ENCODE results near the gene GTF3A.
A peak's percentile ranks its signal among the peaks of the same experiment; 100 is the strongest.

The GTF3A gene

GRCh38 chr13:27448308-27448707 is 23.9 kb downstream of the GTF3A start:
- no peak for TF ChIP-seq CTCF (conservative IDR thresholded peaks at IDR 0.05; ENCODE audit: low read depth, low read length)
- H3K4me3 ChIP-seq (ENCODE audit: low read length), result no peak overlapping the region
- DNase-seq (ENCODE audit: low read depth), result no peak

GRCh38 chr13:27449081-27449603 is 24.7 kb downstream of the GTF3A start:
- no peak for TF ChIP-seq CTCF (conservative IDR thresholded peaks at IDR 0.05; ENCODE audit: low read depth, low read length)
- no peak for DNase-seq (ENCODE audit: low read depth)

GRCh38 chr13:27449936-27450828 is 25.8 kb downstream of the GTF3A start, which contains the start of gene MTIF3:
Gene MTIF3 (minus strand): TSS chr13:27450564. CDS start chr13:27440448, 10,116 bp downstream.
- no peak for TF ChIP-seq CTCF (conservative IDR thresholded peaks at IDR 0.05; ENCODE audit: low read depth, low read length)
- peak; percentile 87 for DNase-seq (ENCODE audit: low read depth)
- H3K4me3 ChIP-seq (ENCODE audit: low read length), result peak within 1 kb of the TSS; percentile 93

More at GRCh38 chr13:27449081-27449603, 24.7 kb downstream of the GTF3A start:
- peak overlapping the region; percentile 93 for H3K4me3 ChIP-seq (ENCODE audit: low read length)

- peak; percentile 25 for DNase-seq (ENCODE audit: low read depth)
- H3K4me3 ChIP-seq (ENCODE audit: low read length), result peak overlapping the region; percentile 93
- peak; percentile 5 for TF ChIP-seq CTCF (conservative IDR thresholded peaks at IDR 0.05; ENCODE audit: low read depth, low read length)
Measured at GRCh38 chr13:27450921-27451471, 26.6 kb downstream of the GTF3A start.

GRCh38 chr13:27455331-27455855 is 31.0 kb downstream of the GTF3A start:
- no peak overlapping the region for H3K4me3 ChIP-seq (ENCODE audit: low read length)
- no peak for DNase-seq (ENCODE audit: low read depth)

GRCh38 chr13:27461940-27462584 is 37.6 kb downstream of the GTF3A start:
- no peak for TF ChIP-seq CTCF (conservative IDR thresholded peaks at IDR 0.05; ENCODE audit: low read depth, low read length)
- H3K4me3 ChIP-seq (ENCODE audit: low read length), result no peak overlapping the region
- DNase-seq (ENCODE audit: low read depth), result no peak

More at GRCh38 chr13:27455331-27455855, 31.0 kb downstream of the GTF3A start:
- no peak for TF ChIP-seq CTCF (conservative IDR thresholded peaks at IDR 0.05; ENCODE audit: low read depth, low read length)
